Spinal cord (tissue), 10 donors: Measurements from ENCODE around the gene MACROD2. TPM values are rescaled to one million over a fixed set of nuclear protein-coding genes. Genes with fewer than 3 reads are reported as not detected.
A peak's percentile ranks its signal among the peaks of the same experiment; 100 is the strongest.

Source experiments
- DNase-seq, 6 donors: peaks; one replicate each; pipeline versions ENCODE4 v3.0.0 to v3.0.0-alpha.2; 2013 to 2015; ENCODE audit warnings: low spot score in 6 of 6, low read depth in 4 of 6
- H3K27ac ChIP-seq: one replicate; pipeline ENCODE4 v1.5.1; 2013; ENCODE audit warnings: low read depth, low read length, control low read depth
- H3K27me3 ChIP-seq: one replicate; pipeline ENCODE4 v1.6.1; 2013; ENCODE audit warnings: low read length; ENCODE audit not compliant: control insufficient read depth, insufficient read depth
- H3K36me3 ChIP-seq: one replicate; pipeline ENCODE4 v1.6.1; 2013; ENCODE audit warnings: low read length; ENCODE audit not compliant: control insufficient read depth, insufficient read depth
- H3K4me1 ChIP-seq: one replicate; pipeline ENCODE4 v1.6.1; 2013; ENCODE audit warnings: low read length; ENCODE audit not compliant: control insufficient read depth, insufficient read depth
- H3K4me3 ChIP-seq: one replicate; pipeline ENCODE4 v1.5.1; 2013; ENCODE audit warnings: low read depth, low read length, control low read depth
- H3K9me3 ChIP-seq: one replicate; pipeline ENCODE4 v1.6.1; 2013; ENCODE audit warnings: low read length; ENCODE audit not compliant: control insufficient read depth, insufficient read depth
- WGBS: methylation state at CpG from one replicate; pipeline ENCODE4 v1.1.5; 2013; ENCODE audit warnings: missing lambda C conversion rate; ENCODE audit not compliant: insufficient coverage; 5-methylcytosine and 5-hydroxymethylcytosine counted together
- polyA plus RNA-seq, 2 donors: library from polyadenylated mRNA; unstranded; fragments of 120-200 nt; gene quantifications; one replicate each; pipeline ENCODE4 v1.2.1, GENCODE V29; 2013; ENCODE audit not compliant: insufficient read length in 2 of 2
- total RNA-seq, 2 donors: library from RNA; depleted of rRNA in 1 of 2; stranded (reverse); fragments of 120-200 nt in 1 of 2; fragments of >200 nt in 1 of 2; gene quantifications; one replicate each; pipeline versions ENCODE4 v1.2.3 to v1.2.4, GENCODE V29; 2013 to 2014
- donor health status: healthy.

Gene MACROD2
- total and polyA plus RNA-seq, 4 donors = 16.2 to 34.0 (median 23.6) TPM

- no peaks in the 10 kb centered on the region for H3K9me3 ChIP-seq
- 91% methylated on average over 1 of the region's 4 CpGs for WGBS
- no peaks in the 10 kb centered on the region for H3K27me3 ChIP-seq
- no peak overlapping the region for H3K4me3 ChIP-seq
- no peaks in the 10 kb centered on the region for H3K4me1 ChIP-seq
- no peaks in the 10 kb centered on the region for H3K36me3 ChIP-seq
- DNase-seq = no peak
- H3K27ac ChIP-seq = no peak overlapping the region
These were observed 701.6 kb downstream of the MACROD2 start for GRCh38 chr20:14696937-14697336.

- Histone ChIP-seq H3K36me3 (no peaks in the 10 kb centered on the region), H3K4me3 (no peak overlapping the region), H3K27ac (no peak overlapping the region), H3K9me3 (no peaks in the 10 kb centered on the region), H3K27me3 (no peaks in the 10 kb centered on the region), H3K4me1 (no peaks in the 10 kb centered on the region)
- WGBS = 74% methylated on average over 4 of the region's 4 CpGs
- no peak for DNase-seq
These were observed 702.8 kb downstream of the MACROD2 start for GRCh38 chr20:14698125-14698524.

- H3K4me3 ChIP-seq = no peak overlapping the region
- WGBS = no CpG with 5 or more reads among the region's 3 CpGs
These were observed 703.5 kb downstream of the MACROD2 start for GRCh38 chr20:14698605-14699373.

GRCh38 chr20:14700639-14700960 is 705.3 kb downstream of the MACROD2 start:
- Histone ChIP-seq H3K27ac (no peak overlapping the region), H3K27me3 (no peaks in the 10 kb centered on the region), H3K4me3 (no peak overlapping the region), H3K9me3 (no peaks in the 10 kb centered on the region), H3K4me1 (no peaks in the 10 kb centered on the region), H3K36me3 (no peaks in the 10 kb centered on the region)
- peak in 2 of 6 donors; percentile 57 to 63 for DNase-seq

More at GRCh38 chr20:14698605-14699373, 703.5 kb downstream of the MACROD2 start:
- Histone ChIP-seq H3K27me3 (no peaks in the 10 kb centered on the region), H3K4me1 (no peaks in the 10 kb centered on the region), H3K27ac (no peak overlapping the region), H3K9me3 (no peaks in the 10 kb centered on the region), H3K36me3 (no peaks in the 10 kb centered on the region)
- DNase-seq = no peak

GRCh38 chr20:14701326-14701725 is 706.0 kb downstream of the MACROD2 start:
- no peak overlapping the region for H3K4me3 ChIP-seq
- peak in 1 of 6 donors; percentile 52 for DNase-seq
- H3K27me3 ChIP-seq = no peaks in the 10 kb centered on the region
- no CpG with 5 or more reads among the region's 4 CpGs for WGBS
- no peaks in the 10 kb centered on the region for H3K4me1 ChIP-seq
- no peaks in the 10 kb centered on the region for H3K9me3 ChIP-seq
- no peak overlapping the region for H3K27ac ChIP-seq
- H3K36me3 ChIP-seq = no peaks in the 10 kb centered on the region

- Histone ChIP-seq H3K27ac (peak overlapping the region; percentile 33), H3K36me3 (no peaks in the 10 kb centered on the region), H3K4me3 (peak overlapping the region; percentile 9), H3K4me1 (no peaks in the 10 kb centered on the region), H3K9me3 (no peaks in the 10 kb centered on the region), H3K27me3 (no peaks in the 10 kb centered on the region)
- peak in 1 of 6 donors; percentile 23 for DNase-seq
- 66% methylated on average over 2 of the region's 5 CpGs for WGBS
These were observed 711.2 kb downstream of the MACROD2 start for GRCh38 chr20:14706555-14706954.

GRCh38 chr20:14707026-14707680 is 711.8 kb downstream of the MACROD2 start:
- H3K36me3 ChIP-seq = no peaks in the 10 kb centered on the region
- H3K4me1 ChIP-seq = no peaks in the 10 kb centered on the region
- WGBS = 83% methylated on average over 4 of the region's 10 CpGs
- H3K27ac ChIP-seq = peak overlapping the region; percentile 33
- no peaks in the 10 kb centered on the region for H3K9me3 ChIP-seq
- H3K27me3 ChIP-seq = no peaks in the 10 kb centered on the region
- no peak overlapping the region for H3K4me3 ChIP-seq
- no peak for DNase-seq

- WGBS = no CpG with 5 or more reads among the region's 2 CpGs
- H3K4me1 ChIP-seq = no peaks in the 10 kb centered on the region
These were observed 712.7 kb downstream of the MACROD2 start for GRCh38 chr20:14707865-14708596.

GRCh38 chr20:14709439-14709838 is 714.1 kb downstream of the MACROD2 start:
- Histone ChIP-seq H3K27me3 (no peaks in the 10 kb centered on the region), H3K9me3 (no peaks in the 10 kb centered on the region), H3K4me1 (no peaks in the 10 kb centered on the region), H3K4me3 (no peak overlapping the region), H3K27ac (no peak overlapping the region), H3K36me3 (no peaks in the 10 kb centered on the region)
- no peak for DNase-seq
- no CpG with 5 or more reads among the region's 2 CpGs for WGBS

More at GRCh38 chr20:14707865-14708596, 712.7 kb downstream of the MACROD2 start:
- no peak overlapping the region for H3K4me3 ChIP-seq
- H3K27ac ChIP-seq = no peak overlapping the region
- no peak for DNase-seq
- H3K36me3 ChIP-seq = no peaks in the 10 kb centered on the region
- H3K9me3 ChIP-seq = no peaks in the 10 kb centered on the region
- no peaks in the 10 kb centered on the region for H3K27me3 ChIP-seq
